DMS 273 (cell line): ENCODE data around the gene WNT1.

Experiments used
- DNase-seq: peaks from one replicate; lab custom pipeline; 2025; ENCODE audit not compliant: unreplicated experiment; lab: John Stamatoyannopoulos, UW

Gene WNT1

DNA sequence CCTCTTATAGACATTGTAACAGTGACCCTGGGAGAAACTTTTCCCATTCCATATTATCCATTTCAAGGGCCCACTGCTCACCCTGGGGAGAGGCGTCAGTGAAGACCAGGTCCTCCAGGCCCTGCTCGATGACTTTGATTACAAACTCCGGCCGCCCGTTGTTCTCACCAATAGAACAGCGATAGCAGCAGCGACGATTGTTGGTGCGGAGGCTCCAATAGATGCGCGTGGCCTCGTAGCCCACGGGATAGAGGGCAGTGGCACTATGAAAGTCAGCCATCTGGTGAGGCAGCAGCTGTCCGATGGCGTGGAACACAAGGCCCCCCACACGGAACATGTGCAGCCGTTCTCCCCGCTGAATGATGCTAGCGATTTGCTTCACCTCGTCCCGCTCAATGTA is 48.0 kb downstream of the WNT1 start:
- no peak for DNase-seq

DNA sequence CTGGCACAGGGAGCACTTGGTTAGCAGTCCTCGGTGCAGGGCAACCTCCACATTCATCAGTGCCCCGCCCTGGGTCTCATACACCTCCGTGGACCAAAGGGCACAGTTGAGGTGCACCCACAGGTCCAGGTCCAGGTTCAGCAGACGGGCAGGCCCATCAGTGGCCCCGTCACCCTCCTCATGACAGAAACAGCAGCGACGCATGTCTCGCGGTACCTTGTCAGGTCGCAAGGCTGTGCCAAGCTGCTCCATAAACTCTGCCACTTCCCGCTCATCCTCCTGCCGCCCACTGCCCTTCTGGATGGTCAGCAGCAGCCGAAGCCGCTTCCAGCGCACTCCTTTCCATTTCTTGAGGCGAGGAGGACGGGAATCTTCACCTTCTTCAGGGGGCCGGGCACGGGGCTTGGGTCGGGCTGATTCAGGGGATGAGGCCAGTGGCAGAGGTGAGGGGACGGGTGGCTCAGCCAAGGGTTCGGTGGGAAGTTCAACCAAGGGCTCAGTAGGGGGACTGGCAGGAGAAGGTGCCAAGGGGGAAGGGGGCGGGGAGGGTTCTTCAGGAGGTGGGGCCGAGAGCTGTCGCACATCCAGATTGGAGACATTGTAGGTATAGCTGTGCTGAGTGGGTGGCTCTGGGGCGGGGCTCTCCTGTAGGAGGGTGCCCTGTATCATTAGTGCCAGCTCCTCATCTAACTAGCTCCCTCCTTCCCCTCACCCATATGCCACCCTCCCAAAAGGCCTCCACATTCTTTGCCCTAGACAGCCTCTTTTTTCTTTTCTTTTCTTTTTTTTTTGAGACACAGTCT is 48.8 kb downstream of the WNT1 start:
- DNase-seq: no peak

DNA sequence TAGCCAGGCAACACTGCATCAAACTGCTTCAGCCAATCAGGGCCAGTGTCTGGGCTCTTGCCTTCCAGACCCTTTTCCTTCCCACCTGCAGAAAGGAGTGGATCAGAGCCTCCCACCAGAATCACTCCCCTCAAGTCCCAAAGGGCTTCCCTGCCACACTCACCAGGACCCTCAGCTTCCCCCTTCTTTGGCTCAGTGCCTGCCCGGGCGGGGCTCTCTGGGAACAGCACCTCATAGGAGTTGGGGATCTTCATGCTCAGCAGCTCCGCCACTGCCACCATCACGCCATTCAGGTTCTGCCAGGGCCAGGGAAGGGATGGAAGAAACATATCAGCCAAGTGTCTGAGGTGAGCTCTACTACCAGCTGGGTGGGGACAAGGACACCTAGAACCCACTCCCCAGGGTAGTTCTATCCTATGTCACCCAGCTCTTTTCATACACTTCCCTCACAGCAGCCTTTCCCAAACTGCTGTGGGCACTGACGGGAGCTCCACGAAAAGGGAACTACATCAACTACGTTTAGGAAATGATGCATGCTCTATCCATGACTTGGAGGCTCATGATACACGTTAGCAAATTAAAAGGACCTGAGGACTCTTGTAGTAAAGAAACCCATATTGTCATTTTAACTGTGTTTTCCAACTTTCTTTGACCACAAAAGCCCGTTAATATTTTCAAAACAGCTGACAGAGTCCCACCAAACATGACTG is 49.9 kb downstream of the WNT1 start:
- no peak for DNase-seq

DNA sequence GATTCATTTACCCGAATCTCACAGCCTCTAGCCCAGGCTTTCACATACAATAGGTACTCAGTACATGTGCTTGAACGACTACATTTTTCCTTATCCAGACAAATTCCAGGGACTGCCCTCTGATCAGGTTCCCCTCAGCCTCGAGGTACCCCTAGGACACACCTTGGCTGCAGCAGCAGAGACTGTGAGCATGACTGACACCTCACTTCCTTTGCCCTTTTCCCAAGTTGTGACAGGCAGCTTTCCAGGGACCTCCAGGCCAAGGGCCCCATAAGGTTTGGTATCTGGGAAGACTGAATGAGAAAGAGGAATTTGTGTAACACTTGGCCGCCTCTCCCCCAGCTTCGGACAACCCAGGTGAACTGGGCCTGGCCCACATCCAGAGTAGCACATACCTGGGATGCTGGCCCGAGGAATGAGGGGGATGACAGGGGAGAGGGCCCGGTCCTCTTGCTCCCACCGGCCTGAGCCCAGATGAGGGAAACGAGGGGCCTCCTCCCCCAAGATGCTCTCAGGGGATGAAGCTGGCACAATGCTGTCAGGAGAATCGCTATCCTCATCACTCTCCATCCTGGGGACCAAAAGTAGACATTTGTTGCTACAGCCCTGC is 50.6 kb downstream of the WNT1 start:
- DNase-seq: no peak

- DNase-seq: no peak
These were observed 52.0 kb downstream of the WNT1 start for GRCh38 chr12:49030119-49030518.

- DNase-seq: no peak
These were observed 52.8 kb downstream of the WNT1 start for GRCh38 chr12:49030714-49031572.

DNA sequence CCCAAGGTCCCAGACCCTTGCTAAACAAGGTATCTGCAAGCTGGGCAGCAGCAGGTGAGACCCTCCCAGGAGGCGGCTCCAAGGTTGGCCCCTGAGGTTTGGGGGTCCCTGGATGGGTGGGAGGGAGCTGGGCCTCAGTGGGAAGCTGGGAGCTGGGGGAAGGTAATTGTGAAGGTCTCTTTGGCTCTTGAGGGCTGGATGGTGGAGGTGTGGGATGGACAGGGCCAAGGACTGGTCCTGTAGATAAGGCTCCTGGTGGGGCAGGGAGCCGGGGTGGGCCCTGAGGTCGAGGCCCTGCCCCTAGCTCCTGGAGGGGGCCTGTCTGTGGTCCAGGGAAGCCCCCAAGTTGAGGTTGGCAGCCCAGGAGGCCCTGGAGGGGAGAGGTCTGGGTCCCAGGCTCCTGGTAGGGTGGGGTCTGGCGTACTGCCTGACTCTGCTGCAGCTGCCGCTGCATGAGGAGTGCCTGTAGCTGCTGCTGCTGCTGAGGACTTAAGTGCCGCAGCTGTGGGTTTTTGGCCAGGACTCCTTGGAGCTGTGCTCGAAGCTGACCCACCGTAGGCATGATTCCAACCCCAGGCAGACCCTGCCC is 53.5 kb downstream of the WNT1 start:
- no peak for DNase-seq
